Measurements from ENCODE around the gene GCH1.
A peak's percentile ranks its signal among the peaks of the same experiment; 100 is the strongest.
"Not testable (repeated sequence)": the region's sequence is repeated elsewhere in the genome, so short reads cannot be mapped to it uniquely, and the experiment has no call there.

Gene GCH1
- 53.4 to 80.8 (median 61.1) reads per million in 4 donors for total RNA-seq

DNA sequence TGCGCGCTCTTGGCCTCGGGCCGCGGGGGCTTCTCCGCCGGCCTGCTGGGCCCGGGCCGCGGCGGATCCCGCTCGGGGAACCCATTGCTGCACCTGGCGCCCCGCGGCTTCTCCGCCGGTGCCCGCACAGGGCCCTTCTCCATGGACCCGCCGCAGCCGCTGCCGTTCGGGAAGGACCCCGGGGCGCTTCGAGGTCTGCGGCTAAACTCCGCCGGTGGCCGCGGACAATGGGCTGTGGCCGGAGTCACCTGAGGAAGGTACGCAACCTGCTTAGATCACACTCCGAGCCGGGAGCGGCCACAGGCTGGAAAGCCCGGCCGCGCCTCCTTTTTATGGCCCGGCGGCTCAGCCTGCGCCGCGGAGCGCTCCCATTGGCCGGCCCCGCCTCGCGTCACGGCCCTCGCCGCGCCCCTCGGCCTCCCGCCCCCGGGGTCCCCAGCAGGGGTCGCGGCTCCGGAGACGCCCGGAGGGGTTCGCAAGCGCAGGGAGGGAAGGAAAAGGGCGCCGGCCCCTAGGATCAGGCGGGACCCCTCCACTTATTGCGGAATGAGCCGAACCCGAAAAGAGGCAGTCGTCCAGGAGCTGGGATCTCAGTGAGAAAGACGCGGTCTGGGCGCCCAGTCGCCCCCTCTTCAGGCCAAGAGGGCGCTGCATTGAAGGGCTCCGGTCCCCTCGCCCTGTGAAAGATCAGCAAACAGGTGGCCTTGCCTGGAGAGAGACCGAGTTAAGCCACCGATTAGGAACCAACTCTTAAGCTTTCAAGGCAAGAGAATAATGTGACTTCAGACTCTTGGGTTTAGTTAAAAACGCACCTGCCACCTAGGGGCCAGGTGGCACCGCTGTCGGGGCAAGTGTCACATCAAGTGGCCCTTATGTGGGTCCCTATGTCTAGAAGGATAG lies at the start of gene GCH1:
Gene GCH1, minus strand, starts transcription at position 306 of the 900 bp plus-strand sequence. Its CDS starts 163 bp downstream, at position 143.
- peak; percentile 70 to 83 (median 71) for DNase-seq

- no peak for DNase-seq
Measured at GRCh38 chr14:54947230-54947629, 44.6 kb upstream of the GCH1 start.

- DNase-seq, result no peak
Measured at GRCh38 chr14:54946500-54946899, 43.9 kb upstream of the GCH1 start.

DNA sequence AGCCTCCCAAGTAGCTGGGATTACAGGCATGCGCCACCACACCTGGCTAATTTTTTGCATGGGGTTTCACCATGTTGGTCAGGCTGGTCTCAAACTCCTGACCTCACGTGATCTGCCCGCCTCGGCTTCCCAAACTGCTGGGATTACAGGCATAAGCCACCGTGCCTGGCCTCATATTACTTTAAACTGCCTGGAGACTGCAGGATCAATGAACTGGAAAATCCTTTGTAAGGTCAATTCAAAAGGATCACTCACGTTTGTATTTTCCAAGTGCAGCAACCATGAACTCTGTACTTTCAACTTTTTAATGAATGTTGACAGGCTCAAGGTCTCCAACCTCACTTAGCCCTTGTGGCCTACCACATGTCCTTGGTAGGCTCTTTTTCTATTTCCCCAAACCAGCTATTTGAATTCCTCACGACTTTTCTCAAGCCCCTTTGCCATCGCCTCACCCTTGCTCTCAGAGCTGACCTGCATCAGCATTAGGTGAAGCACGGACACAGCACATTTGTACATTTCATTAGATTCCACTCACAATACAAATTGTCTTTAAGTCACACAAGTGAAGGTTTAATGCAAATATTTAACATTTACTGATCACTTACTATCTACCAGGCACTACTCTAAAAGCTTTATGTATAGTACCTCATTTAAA lies 42.2 kb upstream of the GCH1 start:
- DNase-seq, result no peak

- DNase-seq, result no peak
Measured at GRCh38 chr14:54942913-54943312, 40.3 kb upstream of the GCH1 start.

GRCh38 chr14:54936816-54937215 lies 34.2 kb upstream of the GCH1 start:
- no peak for DNase-seq

GRCh38 chr14:54935958-54936357 lies 33.3 kb upstream of the GCH1 start:
- DNase-seq, result no peak

DNA sequence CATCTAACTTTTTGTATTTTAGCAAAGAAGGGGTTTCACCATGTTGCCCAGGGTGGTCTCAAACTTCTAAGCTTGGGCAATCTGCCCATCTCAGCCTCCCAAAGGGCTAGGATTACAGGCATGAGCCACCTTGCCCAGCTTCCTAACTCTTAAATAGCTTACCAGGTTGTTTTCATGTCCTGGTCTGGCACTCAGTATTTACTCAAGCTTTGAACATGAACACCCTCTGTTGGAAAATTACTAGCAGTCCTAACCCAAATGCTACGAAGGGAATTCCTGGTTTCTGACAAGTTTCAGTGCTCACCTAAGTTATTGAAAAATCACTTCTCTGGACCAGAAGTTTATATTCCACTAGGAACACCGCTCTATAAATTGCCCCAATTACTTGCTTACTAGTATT lies 32.5 kb upstream of the GCH1 start:
- no peak for DNase-seq

DNA sequence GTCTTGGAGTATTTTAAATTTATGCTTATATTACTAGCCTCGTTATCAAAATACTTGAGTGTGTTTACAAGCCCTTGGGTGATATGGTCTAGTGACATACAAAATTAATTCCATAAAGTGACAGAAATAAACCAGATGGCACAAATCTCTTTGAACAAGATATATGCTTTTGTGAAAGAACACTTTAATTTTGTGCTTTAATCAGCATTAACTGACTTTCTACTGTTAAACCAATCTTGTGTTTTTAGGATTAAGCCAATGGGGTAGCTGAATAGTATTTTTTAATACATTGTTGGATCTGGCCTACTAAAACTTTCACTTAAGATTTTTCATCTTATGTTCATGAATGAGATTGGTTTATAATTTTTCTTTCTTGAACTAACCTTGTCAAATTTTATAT lies 30.4 kb upstream of the GCH1 start:
- no peak for DNase-seq

GRCh38 chr14:54931598-54932340 lies 29.1 kb upstream of the GCH1 start:
- no peak for DNase-seq

DNA sequence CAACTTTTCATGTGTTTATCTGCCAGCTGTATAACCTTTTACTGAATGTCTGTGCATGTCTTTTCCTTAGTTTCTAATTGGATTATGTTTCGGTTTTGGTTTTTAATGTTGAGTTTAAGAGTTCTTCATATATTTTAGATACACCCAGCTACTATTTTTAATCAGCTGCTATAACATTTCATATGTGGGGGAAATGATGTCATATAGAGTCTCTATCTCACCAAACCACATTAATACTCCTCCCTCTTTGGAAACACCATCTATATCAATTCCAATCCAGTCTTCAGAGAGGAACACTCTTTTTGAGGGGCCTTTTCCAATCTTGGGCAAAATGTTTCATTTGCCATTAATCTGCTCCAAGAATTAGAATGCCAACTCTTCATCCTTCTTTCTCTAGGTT lies 28.5 kb upstream of the GCH1 start:
- DNase-seq, result no peak

- no peak for DNase-seq
Measured at GRCh38 chr14:54929556-54929955, 26.9 kb upstream of the GCH1 start.

GRCh38 chr14:54928216-54928615 lies 25.6 kb upstream of the GCH1 start:
- DNase-seq, result no peak

DNA sequence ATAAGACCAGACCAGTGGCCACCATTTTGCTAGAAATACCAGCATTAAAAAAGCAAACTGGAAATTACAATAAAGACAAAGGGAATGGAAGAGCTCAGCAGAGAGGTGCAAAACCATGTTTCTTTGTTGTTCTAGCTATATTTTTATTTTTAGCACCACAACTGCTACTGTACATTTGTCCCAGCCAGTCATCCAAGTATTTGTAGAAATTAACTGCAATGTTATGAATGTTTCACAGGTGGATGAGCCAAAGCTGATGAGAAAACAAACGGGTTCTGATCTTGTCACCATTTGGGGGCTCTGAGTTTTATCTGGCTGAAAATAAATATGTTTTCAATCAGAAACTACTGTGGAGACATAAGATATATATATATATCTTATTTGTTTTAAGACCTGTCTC lies 24.9 kb upstream of the GCH1 start:
- no peak for DNase-seq

DNA sequence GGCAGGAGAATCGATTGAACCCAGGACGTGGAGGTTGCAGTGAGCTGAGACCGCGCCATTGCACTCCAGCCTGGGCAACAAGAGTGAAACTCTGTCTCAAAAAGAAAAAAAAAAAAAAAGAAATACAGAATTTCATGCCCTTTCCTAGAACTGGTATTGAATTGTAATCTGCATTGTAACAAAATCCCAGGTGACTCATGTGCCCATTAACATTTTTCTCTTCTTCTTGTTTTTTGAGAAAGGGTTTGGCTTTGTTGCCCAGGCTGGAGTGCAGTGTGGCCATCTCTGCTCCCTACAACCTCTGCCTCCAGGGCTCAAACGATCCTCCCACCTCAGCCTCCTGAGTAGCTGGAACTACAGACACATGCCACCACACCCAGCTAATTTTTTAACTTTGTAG lies 23.9 kb upstream of the GCH1 start:
- DNase-seq, result not testable (repeated sequence)

DNA sequence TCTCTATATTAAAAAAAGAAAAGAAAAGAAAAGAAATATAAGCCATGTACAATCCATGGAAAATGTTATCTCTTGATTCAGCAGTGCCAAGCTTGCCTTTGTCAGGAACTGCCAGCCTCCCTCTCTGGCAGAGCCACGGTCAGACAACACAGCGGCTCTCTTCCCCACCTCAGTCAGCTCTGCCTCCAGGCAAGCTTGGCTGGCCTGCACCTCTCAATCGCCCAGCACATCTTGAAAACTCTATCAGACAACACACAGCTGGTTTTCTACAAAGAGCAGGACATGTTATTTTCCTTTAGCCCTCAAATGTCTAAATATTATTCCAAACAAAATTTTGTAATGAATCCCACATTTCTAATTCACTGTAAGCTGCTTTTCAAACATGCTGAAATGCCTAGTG lies 20.0 kb upstream of the GCH1 start:
- DNase-seq, result no peak

- no peak for DNase-seq
Measured at GRCh38 chr14:54920052-54920451, 17.4 kb upstream of the GCH1 start.

DNA sequence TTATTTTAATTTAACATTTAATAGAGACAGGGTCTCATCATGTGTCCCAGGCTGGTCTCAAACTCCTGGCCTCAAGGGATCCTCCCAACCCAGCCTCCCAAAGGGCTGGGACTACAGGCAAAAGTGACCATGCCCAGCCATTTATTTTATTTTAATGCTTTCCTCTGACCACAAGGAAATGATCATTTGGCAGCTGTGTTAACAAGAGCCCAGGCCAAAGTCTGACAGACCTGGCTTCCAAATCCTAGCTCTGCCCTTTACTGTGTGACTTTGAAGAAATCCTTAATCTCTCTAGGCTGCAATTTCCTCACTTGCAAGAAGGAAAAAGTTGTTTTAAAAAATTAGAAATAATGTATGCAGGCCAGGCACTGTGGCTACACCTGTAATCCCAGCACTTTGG lies 16.7 kb upstream of the GCH1 start:
- DNase-seq, result no peak

GRCh38 chr14:54918427-54918826 lies 15.8 kb upstream of the GCH1 start:
- DNase-seq, result no peak

DNA sequence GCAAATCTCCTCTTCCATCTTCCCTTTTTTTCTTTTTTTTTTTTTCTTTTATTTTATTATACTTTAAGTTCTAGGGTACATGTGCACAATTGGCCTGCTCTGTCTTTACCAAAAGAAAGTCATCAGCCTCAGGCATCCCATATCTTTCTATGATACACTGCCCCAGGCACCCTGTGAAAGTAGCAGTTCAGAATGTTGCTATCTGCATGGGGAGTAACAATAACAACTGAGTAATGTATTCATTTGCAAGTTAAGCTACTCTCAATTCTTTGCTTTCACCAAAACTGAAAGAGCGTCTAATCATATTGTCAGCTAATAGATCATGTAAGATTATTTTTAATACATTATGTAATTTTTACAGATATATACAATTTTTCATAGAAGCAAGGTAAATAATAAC lies 13.5 kb upstream of the GCH1 start:
- DNase-seq, result no peak

DNA sequence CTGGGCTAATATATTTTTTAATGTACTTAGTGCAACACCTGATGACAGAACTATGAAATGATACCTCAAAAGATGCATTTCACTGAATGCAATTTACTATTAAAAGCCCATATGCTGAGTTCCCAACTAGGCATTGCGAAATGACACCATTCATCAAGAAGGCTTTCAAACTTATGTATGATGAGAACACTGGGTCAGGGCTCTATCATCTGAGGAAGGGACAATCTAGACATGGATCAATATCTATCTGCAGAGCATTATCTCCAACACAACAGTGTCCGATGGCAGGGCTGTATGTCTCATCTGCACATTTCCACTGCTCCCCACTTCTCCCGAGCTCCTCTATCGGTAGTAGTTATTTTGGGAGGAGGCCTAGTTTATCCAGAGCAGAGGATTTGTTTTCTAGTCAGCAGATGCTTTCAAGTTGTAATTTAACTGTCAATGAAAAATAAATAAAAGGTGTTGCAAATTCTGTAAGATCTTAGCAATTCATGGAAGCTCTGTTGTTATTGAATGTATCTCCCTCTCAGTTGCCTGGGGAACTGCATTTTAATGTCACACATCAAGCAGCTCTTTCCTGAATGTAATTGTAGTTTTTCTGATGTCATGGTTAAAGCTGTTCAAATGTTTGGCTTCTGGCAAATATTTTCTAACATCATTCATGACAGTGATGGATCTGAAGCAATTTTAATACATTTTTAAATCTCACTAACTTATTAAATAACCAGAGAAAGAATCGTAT lies 7.4 kb upstream of the GCH1 start:
- DNase-seq, result no peak

DNA sequence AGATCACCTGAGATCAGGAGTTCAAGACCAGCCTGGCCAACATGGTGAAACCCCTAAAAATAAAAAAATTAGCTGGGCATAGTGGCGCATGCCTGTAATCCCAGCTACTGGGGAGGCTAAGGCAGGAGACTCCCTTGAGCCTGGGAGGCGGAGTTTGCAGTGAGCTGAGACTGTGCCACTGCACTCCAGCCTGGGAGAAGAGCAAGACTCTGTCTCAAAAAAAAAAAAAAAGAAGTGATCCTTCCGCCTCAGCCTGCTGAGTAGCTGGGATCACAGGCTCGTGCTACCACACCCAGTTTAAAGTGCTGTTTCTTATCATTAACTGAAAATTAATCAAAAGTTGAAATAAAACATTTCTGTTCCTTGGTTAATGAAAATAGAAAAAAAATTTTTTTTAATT lies 6.3 kb upstream of the GCH1 start:
- DNase-seq, result not testable (repeated sequence)

DNA sequence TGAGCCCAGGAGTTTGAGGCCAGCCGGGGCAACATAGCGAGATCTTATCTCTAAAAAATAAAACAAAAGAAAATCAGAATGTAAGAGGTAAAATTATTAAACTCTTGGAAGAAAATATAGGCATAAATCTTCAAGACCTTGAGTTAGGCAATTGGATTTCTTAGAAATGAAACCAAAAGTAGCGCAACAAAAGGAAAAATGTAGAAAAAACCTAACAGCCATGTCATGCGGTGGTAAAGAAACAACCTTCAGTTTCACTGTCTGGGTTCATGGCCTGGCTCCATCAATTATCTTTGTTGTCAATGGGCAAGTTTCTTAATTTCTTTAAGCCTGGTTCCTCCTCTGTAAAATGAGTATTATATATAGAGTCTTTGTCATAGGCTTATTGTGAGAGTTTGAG lies 5.6 kb upstream of the GCH1 start:
- DNase-seq, result peak in 1 of 5 donors; percentile 66
